ENCODE results near the gene C16orf74.

C16orf74 gene

DNA sequence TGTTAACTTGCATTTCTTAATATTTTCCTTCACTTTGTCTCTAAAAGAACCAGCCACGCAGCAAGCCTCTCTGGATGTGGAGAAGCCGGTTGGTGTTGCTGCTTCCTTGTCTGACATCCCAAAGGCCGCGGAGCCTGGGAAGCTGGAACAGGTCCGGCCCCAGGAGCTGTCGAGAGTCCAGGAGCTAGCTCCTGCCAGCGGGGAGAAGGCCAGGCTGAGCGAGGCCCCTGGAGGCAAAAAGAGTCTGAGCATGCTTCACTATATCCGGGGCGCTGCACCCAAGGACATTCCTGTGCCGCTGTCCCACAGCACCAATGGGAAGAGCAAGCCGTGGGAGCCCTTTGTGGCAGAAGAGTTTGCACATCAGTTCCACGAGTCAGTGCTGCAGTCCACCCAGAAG lies 85.0 kb downstream of the C16orf74 start:
- no peak for DNase-seq

DNA sequence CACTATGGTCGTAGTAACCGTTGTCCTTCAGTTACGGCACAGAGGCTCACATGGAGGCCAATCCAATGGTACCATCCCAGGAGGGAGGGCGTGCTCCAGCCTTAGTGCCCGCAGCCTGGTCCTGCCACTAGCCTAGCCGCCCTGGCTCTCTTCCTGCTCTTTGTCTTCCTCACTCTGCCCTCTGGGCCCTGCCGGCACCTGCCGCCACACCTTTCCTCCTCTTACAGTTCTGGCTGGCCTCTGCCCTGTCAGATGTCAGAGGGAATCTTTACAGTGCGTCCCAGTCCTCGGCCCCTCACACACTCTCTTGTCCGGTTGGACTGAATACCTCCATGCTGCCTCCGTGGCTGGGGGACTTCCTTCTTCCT lies 85.5 kb downstream of the C16orf74 start:
- no peak for DNase-seq

DNA sequence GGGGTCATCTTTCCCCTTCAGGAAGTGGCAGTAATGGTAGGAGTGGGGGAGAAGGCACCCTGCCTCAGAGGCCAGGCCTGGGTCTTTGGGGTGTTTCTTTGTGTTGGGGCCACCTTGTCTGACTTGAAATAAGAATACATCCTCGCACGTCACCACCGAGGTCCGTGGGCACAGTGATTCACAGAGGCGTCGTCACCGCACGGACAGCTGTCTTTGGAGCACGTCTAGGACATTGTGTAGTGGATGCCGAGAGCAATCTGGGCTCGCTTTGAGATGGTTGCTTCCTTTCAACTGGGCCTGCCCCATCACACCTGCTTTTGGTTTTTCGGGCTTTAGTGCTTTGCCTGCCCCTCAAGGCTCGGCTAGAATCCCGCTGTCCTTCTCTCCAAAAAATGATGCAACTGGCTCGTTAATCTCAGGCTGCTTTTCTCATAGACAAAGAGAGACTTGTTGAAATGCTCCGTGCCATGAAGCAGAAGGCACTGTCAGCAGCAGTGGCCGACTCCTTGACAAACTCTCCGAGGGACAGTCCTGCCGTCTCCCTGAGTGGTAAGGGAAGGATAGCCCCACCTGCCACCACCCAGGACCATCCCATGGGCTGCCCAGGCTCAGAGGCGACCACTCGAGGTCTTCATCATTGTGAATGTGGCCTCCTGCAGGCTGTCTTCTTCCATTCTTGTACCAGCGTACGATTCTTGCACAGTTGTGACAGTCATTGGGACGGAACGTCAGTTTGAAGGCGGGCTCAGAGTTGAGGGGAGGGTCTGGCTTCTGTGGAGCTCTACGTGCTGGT lies 86.1 kb downstream of the C16orf74 start:
- DNase-seq: no peak

DNA sequence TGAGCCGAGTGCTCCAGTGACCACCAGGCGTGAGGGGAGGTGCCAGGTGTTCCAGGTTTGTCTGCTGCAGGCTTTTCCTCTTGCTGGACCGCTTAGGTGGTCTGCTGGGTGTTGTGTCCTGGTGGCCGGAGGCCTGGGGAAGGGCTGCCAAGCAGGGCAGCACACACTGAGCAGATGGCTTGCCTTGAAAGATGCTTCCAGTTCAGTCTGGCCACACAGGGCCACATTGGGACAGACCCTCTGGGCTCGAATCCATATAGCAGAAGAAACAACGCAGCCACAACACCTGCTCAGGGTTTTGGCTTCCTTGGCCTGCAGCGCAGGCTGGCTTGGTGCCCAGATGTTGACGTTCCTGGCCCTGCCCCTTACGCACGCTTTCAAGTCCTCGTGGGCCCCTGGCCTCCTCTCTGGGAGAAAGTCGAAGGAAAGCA lies 87.0 kb downstream of the C16orf74 start:
- DNase-seq: no peak

DNA sequence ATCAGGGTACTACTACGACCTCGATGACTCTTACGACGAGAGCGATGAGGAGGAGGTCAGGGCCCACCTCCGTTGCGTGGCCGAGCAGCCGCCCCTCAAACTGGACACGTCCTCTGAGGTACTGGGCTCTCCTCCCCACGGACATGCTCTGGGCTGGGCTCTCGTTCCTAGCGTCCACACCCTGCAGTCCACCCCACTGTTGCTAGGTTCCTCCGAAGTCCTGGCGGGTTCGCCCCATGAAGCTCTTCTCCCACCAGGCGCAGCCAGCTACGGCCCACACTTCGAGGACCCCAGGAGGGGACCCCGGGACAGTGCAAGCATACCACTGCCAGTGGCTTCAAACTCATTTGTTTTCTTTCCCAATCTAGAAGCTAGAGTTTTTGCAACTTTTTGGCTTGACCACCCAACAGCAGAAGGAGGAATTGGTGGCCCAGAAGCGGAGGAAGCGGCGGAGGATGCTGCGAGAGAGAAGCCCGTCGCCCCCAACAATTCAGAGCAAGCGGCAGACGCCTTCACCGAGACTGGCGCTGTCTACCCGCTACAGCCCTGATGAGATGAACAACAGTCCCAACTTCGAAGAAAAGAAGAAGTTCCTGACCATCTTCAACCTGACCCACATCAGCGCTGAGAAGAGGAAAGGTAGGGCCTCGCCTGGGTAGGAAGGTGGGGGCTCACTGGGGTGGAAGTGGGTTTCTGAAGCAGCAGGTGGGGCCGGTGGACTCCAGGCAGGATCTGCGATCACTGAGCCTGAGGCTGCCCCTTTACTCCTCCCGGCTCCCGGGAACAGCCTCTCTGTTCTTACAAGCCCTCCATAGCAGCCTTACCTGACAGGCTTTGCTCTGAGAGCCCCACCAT lies 87.7 kb downstream of the C16orf74 start:
- DNase-seq: no peak

DNA sequence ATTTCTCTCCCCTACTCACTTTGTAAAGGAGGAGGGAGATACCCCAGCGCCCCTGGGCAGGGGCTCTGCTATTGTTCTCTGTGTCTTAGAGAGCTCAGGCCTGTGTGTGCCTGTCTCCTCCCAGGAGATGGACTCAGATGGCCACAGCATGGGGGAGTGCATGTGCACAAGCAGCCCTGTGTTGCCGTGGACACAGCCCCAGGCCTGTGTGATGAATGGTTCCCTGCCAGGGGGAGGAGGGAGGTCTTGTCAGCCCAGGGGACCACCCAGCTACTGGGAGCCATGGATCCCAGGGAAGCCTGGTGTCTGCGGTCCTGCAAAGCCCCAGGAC lies 88.4 kb downstream of the C16orf74 start:
- no peak for DNase-seq

DNA sequence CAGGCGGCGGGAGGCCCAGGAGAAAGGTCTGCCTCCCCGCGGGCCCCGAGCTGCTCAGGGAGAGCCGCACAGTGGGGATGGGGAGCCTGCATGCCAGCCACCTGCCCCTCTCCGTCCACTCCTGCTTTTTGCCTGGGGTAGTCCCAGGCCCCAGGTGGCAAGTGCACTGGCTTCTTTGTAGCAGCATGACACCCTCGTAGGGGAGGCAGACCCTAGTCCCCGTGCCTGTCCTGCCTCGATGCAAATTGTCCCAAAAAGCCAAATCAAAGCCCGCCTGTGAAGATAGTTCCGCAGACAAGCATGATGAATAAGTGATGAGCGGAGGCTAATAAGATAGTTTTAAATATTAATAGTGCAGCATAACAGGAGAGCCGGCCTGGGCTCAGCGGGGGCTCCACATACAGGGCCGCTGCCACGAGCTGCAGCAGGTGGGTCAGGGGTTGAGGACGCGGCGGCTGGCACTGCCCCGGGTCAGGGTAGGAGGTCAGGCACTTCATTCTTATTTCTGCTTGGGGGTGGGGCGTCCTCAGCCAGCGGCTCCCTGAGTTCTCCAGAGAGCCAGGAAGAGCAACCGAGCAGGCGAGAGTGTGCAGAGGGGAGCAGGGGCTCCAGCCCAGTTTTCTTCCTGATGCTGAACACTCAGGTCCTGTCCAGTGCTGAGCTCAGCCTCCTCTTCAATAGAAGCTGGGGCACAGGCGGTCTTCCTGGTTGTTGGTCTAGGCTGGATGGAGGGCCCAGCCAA lies 89.0 kb downstream of the C16orf74 start:
- no peak for DNase-seq

DNA sequence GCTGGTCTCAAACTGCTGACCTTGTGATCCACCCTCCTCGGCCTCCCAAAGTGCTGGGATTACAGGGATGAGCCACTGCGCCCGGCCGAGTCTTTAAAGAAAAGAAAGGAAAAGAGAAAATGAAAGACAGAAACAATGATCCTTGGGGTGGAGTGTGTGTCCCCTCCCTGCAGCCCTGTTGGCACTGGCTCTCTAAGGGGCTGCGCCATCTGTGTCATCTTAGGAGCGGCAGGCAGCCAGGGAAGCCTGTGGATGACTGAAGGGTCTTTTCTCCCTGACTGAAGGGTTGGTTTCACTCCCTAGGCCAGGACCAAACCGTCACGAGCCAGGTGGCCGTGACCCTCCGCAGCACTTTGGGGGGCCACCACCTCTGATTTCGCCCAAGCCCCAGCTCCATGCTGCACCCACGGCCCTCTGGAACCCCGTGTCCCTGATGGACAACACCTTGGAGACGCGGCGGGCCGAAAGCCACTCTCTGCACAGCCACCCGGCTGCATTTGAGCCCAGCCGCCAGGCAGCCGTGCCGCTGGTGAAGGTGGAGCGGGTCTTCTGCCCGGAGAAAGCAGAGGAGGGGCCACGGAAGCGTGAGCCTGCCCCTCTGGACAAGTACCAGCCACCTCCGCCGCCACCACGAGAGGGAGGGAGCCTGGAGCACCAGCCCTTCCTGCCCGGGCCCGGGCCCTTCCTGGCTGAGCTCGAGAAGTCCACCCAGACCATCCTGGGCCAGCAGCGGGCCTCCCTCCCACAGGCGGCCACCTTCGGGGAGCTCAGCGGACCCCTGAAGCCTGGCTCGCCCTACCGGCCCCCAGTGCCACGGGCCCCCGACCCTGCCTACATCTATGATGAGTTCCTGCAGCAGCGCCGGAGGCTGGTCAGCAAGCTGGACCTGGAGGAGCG lies 89.8 kb downstream of the C16orf74 start:
- no peak for DNase-seq

DNA sequence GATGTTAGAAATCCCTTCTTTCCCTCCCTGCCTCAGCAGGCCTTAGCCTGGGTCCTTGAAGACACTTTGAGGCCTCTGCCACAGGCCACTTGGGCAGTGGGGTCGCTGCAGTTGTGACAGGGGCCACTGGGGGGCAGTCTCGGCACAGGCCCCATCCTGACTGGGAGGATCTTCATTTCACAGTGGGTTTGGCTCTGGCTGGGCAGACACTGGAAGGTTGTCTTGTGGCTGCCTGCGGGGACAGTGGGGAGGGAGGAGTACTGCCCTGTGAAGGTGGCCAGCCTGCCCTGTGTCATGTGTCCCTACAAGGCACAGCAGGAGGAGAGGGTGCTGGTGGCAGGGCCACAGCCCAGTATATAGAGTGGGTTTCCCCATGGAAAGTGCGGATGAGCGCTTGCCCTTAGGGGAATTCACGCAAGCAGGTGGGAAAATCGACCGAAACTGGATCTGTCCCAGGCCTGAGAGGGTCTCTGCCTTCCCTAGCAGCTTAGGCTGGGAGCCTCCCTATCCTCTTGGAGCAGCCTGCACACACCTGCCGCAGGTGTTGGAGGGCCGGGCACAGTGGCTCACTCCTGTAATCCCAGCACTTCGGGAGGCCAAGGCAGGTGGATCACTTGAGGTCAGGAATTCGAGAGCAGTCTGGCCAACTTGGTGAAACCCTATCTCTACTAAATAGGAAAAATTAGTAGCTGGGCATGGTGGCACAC lies 90.9 kb downstream of the C16orf74 start:
- DNase-seq: peak; percentile 23

DNA sequence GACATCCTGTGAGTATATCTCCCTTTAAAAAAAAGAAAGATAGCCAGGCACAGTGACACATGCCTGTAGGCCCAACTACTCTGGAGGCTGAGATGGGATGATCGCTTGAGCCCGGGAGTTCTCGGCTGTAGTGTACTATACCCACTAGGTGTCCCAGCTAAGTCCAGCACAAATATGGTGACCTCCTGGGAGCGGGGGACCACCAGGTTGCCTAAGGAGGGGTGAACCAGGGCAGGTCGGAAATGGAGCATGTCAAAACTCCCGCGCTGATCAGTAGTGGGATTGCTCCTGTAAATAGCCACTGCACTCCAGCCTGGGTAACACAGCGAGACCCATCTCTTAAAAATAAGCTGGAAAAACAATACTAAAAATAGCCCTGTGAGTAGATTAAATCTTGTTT lies 91.6 kb downstream of the C16orf74 start:
- no peak for DNase-seq

DNA sequence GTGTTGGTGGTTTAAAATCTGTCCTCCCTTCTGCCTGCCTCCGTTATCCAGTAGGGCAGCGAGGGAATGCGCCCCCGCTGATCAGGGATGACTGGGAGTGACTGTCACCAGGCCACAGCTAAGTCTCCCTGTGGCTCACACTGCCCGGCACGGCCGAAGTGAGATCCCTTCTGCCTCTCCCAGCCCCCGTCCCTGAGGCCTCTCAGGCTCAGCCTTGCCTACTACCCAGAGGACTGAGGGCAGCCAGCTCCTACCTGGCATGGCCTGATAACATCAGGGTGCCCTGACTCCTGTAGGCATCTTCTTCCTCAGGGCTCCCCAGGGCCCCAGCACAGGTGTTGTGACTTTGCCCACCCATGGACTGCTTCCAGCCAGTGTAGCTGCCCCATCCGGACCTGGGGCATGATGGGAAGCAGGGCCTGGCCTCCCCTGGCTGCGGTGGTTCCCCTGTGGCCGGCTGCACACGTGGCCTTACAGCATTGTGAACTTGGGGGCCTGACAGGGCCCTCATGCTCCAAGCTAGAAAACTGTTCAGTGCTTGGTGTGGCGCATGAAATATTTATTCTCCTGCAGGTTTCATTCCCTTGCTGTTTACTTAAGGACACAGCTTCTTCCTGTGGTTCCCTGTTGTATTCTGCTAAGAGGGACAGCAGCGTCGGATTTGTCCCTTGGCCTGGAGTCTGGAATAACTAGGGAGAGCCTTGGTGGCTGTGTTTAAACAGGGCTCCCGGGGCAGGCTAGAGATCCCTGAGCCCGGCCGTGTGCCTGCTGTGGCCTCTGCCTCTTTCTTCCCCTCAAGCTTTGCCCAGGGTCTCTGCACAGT lies 92.2 kb downstream of the C16orf74 start:
- DNase-seq: no peak

DNA sequence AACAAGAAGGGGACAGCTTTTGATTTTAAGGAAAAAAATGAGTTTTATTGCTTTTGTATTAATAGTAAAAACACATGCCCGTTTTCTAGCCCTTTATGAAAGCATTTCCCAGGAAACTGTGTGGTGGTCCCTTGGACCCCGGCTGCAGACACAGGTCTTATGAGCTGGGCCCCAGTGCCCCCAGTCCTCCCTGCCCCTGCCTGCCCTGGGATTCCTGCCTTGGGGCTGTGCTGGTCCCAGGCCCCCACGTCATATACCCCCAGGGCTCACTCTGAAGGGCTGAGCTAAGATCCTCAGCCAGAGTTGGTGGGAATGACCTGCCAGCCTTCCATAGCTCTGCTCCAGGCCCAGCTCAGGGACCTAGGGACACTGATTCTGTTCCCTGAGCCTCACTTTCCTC lies 92.9 kb downstream of the C16orf74 start:
- no peak for DNase-seq

Data from NCI-H345 (cell line).